Endothelial cell of umbilical vein (primary cell): Measurements from ENCODE around the gene SRGAP3. TPM values are rescaled to one million over a fixed set of nuclear protein-coding genes. Genes with fewer than 3 reads are reported as not detected.

Experiments used
- BruUV-seq: library from RNA; stranded (reverse); fragments of 400-500 nt; replicated peaks from 2 replicates; lab custom pipeline; 2021; lab: Mats Ljungman, UMichigan
- CTCF ChIA-PET: fragments of 300-600, 350-600 bp; sonication (Branson Sonifier 250); formaldehyde crosslinking; loops from one replicate; lab custom pipeline; 2021; ENCODE audit warnings: antibody characterized with exemption, inconsistent platforms; lab: Charles Lee
- POLR2A ChIA-PET: fragments of 300-600, 350-600 bp; sonication (Branson Sonifier 250); formaldehyde crosslinking; loops from one replicate; lab custom pipeline; 2021; ENCODE audit warnings: antibody characterized with exemption, inconsistent platforms; lab: Charles Lee
- DNase-seq: peaks from one replicate; pipeline ENCODE4 v3.0.0-alpha.2; 2011; ENCODE audit warnings: low read depth, low spot score
- FAIRE-seq: peaks from 2 replicates; lab custom pipeline; 2011; peaks lifted over from hg19 to GRCh38; lab: Jason Lieb, UNC
- H2AFZ ChIP-seq: 2 replicates; pipeline ENCODE4 v1.6.0; 2012; ENCODE audit warnings: low read depth, low read length, control low read depth, inconsistent platforms
- H3K27ac ChIP-seq: 2 replicates; pipeline ENCODE4 v1.5.1; 2011; ENCODE audit warnings: low read depth, mild to moderate bottlenecking, control low read depth, low read length, moderate library complexity; ENCODE audit not compliant: insufficient read depth
- H3K27me3 ChIP-seq, 2 experiments: 2 replicates each; pipeline versions ENCODE4 v1.6.0 to v1.6.1; 2011; ENCODE audit warnings: low read length in 2 of 2, mixed read lengths in 1 of 2; ENCODE audit not compliant: control insufficient read depth in 2 of 2, insufficient read depth in 2 of 2
- H3K36me3 ChIP-seq, 2 experiments: 2 replicates in 1 of 2; 3 replicates in 1 of 2; pipeline ENCODE4 v1.5.1; 2011; ENCODE audit warnings: low read length in 2 of 2, mild to moderate bottlenecking in 1 of 2, moderate library complexity in 1 of 2; ENCODE audit not compliant: control insufficient read depth in 2 of 2, insufficient read depth in 2 of 2; ENCODE audit errors: extremely low read depth in 1 of 2
- H3K4me1 ChIP-seq: 3 replicates; pipeline ENCODE4 v1.5.1; 2011; ENCODE audit warnings: mild to moderate bottlenecking, low read length; ENCODE audit not compliant: control insufficient read depth, insufficient read depth; ENCODE audit errors: extremely low read depth
- H3K4me2 ChIP-seq: 2 replicates; pipeline ENCODE4 v1.6.1; 2011; ENCODE audit warnings: low read length, control low read depth, mixed read lengths; ENCODE audit not compliant: insufficient read depth
- H3K4me3 ChIP-seq, 3 experiments: fragments of 200-600 bp in 1 of 3; sonication (generic), shearing (Covaris generic) in 1 of 3; replicated peaks in 1 of 3; 2 replicates each; pipeline ENCODE4 v1.5.1; 2011 to 2016; ENCODE audit warnings: control low read depth in 3 of 3, low read length in 3 of 3, mild to moderate bottlenecking in 2 of 3, inconsistent platforms in 1 of 3, low read depth in 1 of 3, moderate library complexity in 1 of 3; ENCODE audit not compliant: insufficient read depth in 1 of 3
- H3K79me2 ChIP-seq: 2 replicates; pipeline ENCODE4 v1.6.0; 2012; ENCODE audit warnings: low read length, inconsistent platforms; ENCODE audit not compliant: control insufficient read depth, insufficient read depth
- H3K9ac ChIP-seq: replicated peaks from 2 replicates; pipeline ENCODE3; 2011; ENCODE audit warnings: low read length, control low read depth; ENCODE audit not compliant: insufficient read depth; ENCODE audit errors: extremely low read depth
- H3K9me1 ChIP-seq: replicated peaks from 3 replicates; pipeline ENCODE4 v1.6.0; 2011; ENCODE audit warnings: mild to moderate bottlenecking, low read length; ENCODE audit not compliant: control insufficient read depth, insufficient read depth; ENCODE audit errors: extremely low read depth
- H3K9me3 ChIP-seq: replicated peaks from 2 replicates; pipeline ENCODE4 v1.5.1; 2012; ENCODE audit warnings: low read length, inconsistent platforms; ENCODE audit not compliant: control insufficient read depth, insufficient read depth
- H4K20me1 ChIP-seq: replicated peaks from 2 replicates; pipeline ENCODE3; 2011; ENCODE audit warnings: mild to moderate bottlenecking, low read length; ENCODE audit not compliant: control insufficient read depth, insufficient read depth; ENCODE audit errors: extremely low read depth
- CTCF ChIP-seq, 2 donors: IDR thresholded peaks; 1 replicate in 1 of 2; 2 replicates in 1 of 2; pipeline ENCODE4 v1.5.1; 2011; ENCODE audit warnings: low read length in 2 of 2, mild to moderate bottlenecking in 2 of 2, moderate library complexity in 2 of 2, control low read depth in 1 of 2, inconsistent platforms in 1 of 2, low read depth in 1 of 2; ENCODE audit not compliant: insufficient read depth in 1 of 2; ENCODE audit errors: extremely low read depth in 1 of 2
- EZH2 ChIP-seq: IDR thresholded peaks from 2 replicates; pipeline ENCODE4 v1.6.1; 2012; ENCODE audit warnings: borderline replicate concordance, low read depth, mild to moderate bottlenecking, moderate library complexity, low read length, inconsistent platforms; ENCODE audit not compliant: severe bottlenecking
- FOS ChIP-seq: IDR thresholded peaks from 2 replicates; pipeline ENCODE4 v1.6.1; 2011; ENCODE audit warnings: mild to moderate bottlenecking, low read length, moderate library complexity, borderline replicate concordance; ENCODE audit not compliant: insufficient read depth
- GATA2 ChIP-seq: IDR thresholded peaks from 2 replicates; pipeline ENCODE4 v1.7.0; 2011; ENCODE audit warnings: low read depth, mild to moderate bottlenecking, moderate library complexity, mixed read lengths, low read length; ENCODE audit not compliant: insufficient read length, insufficient read depth
- JUN ChIP-seq: IDR thresholded peaks from 2 replicates; pipeline ENCODE4 v1.6.1; 2011; ENCODE audit warnings: borderline replicate concordance, low read depth; ENCODE audit not compliant: insufficient read length, insufficient read depth
- MYC ChIP-seq: IDR thresholded peaks from one replicate; pipeline ENCODE4 v1.6.1; 2011; ENCODE audit warnings: mild to moderate bottlenecking, low read depth, low read length
- POLR2A ChIP-seq: IDR thresholded peaks from 2 replicates; pipeline ENCODE4 v1.6.1; 2012; ENCODE audit warnings: low read depth, mild to moderate bottlenecking, control low read depth, low read length
- POLR2AphosphoS5 ChIP-seq: IDR thresholded peaks from 2 replicates; pipeline ENCODE4 v1.6.1; 2012; ENCODE audit warnings: low read depth, mild to moderate bottlenecking, control low read depth, low read length, moderate library complexity; ENCODE audit not compliant: insufficient read depth
- dilution Hi-C: fragments of 300-500 bp; cut with MboI; formaldehyde crosslinking; loops from one replicate; pipeline ENCODE4 v1.15.0; 2019; ENCODE audit warnings: low sequenced_read_pairs; ENCODE audit not compliant: extremely low pct_ligation_motif_present
- intact Hi-C: fragments of 100-400 bp; cut with micrococcal nuclease; formaldehyde crosslinking; loops from one replicate; pipeline ENCODE4 v1.10.0; 2022
- polyA plus RNA-seq, 4 experiments: library from polyadenylated mRNA; depleted of rRNA in 3 of 4; stranded (reverse) in 3 of 4; unstranded in 1 of 4; fragments of >200 nt; gene quantifications; 2 replicates each; pipeline versions ENCODE4 v1.2.1 to v1.2.3, GENCODE V29; 2011 to 2012; ENCODE audit warnings: missing spikeins in 1 of 4
- total RNA-seq: library from RNA; stranded (reverse); gene quantifications from 2 replicates; pipeline ENCODE4 v1.2.3, GENCODE V29; 2021
- TF ChIP-seq, protein P1 (sequence below): IDR thresholded peaks from 2 replicates; pipeline ENCODE4 v1.6.1; 2011; ENCODE audit not compliant: insufficient read depth, insufficient read length

The SRGAP3 gene
- total and polyA plus RNA-seq, 2 donors (not counting 3 experiments of a cell fraction or from before 2014, with no cell fraction given), result 0.06 TPM; not detected in 1

- no peak for DNase-seq
- Histone ChIP-seq H3K27me3 (no peaks in the 10 kb centered on the region), H3K27ac (no peak overlapping the region), H4K20me1 (no peaks in the 10 kb centered on the region), H3K4me1 (no peaks in the 10 kb centered on the region), H2AFZ (no peak overlapping the region), H3K36me3 (no peaks in the 10 kb centered on the region), H3K9me1 (no peaks in the 10 kb centered on the region), H3K4me2 (no peak overlapping the region), H3K9me3 (no peaks in the 10 kb centered on the region), H3K79me2 (no peaks in the 10 kb centered on the region), H3K4me3 (no peak overlapping the region), H3K9ac (no peak overlapping the region)
- dilution Hi-C loops, result no loop called here
- BruUV-seq, result no TSS peak
- no peak for TF ChIP-seq JUN
- TF ChIP-seq, protein P1, sequence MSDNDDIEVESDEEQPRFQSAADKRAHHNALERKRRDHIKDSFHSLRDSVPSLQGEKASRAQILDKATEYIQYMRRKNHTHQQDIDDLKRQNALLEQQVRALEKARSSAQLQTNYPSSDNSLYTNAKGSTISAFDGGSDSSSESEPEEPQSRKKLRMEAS, result no peak
- no peak for TF ChIP-seq CTCF (IDR thresholded peaks at IDR 0.05; ENCODE audit: extremely low read depth in 1 of 2, insufficient read depth in 1 of 2, low read depth in 1 of 2, low read length in 2 of 2)
- TF ChIP-seq POLR2A, result no peak
- TF ChIP-seq EZH2, result no peak
- TF ChIP-seq MYC, result no peak
- TF ChIP-seq FOS, result no peak
- TF ChIP-seq GATA2, result no peak
- no peak for TF ChIP-seq POLR2AphosphoS5
- no peak for FAIRE-seq
- CTCF ChIA-PET, result no interaction called here
- intact Hi-C loops, result no loop called here
- POLR2A ChIA-PET, result no interaction called here
Measured at GRCh38 chr3:9270704-9271103, 21.3 kb upstream of the SRGAP3 start.
